HG02642 (cell line): ENCODE data around the gene DNAAF5.

Source experiments
- ATAC-seq: cut with Tn5 transposase; IDR thresholded peaks from one replicate; pipeline ENCODE4 v1.9.1; 2021; ENCODE audit warnings: mild to moderate bottlenecking; ENCODE audit not compliant: unreplicated experiment, poor library complexity

Gene DNAAF5

DNA sequence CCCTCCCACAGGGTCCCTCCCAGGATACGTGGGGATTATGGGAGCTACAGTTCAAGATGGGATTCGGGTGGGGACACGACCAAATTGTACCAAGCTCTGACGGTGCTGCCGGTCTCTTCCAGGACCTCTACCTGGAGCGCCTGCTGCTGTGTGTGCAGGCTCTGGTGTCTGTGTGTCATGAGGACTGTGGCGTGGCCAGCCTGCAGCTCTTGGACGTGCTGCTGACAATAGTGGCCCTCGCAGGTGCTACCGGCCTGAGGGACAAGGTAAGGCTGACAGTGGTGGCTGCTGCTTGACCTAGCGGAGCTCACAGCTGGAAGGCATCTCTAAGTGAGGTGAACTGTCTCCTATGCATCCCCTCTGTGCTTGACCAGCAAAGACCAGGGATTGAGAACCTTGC, 35.1 kb downstream of the DNAAF5 start:
- no peak for ATAC-seq

DNA sequence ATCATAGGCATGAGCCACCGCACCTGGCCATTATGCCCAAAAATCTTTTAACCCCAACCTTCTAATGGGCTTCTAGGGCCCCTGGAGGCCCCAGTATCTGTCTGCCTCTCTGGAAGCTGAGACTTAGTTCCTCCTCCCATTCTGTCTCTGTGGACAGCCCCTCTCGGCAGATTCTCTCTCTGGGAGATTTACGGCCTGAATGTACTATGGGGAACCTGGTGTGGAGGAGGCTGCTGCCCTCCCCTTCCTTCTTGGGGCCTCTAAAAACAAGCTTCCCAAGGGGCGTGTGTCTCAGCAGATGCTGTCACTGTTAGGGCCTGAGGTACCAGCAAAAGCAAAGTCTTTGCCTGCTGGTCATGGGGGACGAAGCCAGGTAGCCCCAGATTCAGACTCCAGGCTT, 36.4 kb downstream of the DNAAF5 start:
- ATAC-seq = no peak

DNA sequence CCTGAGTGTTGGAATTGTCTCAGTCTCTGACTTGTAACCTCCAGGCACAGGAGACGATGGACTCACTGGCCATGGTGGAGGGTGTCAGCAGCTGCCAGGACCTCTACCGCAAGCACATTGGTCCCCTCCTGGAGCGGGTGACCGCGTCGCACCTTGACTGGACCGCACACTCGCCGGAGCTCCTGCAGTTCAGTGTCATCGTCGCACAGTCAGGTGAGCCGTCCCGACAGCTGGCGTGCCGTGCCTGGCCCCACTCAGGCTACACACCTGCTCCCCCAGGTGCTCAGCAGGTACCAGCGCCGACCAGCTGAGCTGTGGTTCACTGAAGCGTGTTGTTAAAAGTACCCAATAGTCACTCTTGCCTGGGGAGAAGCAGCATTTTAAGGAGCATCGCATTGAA, 37.3 kb downstream of the DNAAF5 start:
- ATAC-seq = no peak

DNA sequence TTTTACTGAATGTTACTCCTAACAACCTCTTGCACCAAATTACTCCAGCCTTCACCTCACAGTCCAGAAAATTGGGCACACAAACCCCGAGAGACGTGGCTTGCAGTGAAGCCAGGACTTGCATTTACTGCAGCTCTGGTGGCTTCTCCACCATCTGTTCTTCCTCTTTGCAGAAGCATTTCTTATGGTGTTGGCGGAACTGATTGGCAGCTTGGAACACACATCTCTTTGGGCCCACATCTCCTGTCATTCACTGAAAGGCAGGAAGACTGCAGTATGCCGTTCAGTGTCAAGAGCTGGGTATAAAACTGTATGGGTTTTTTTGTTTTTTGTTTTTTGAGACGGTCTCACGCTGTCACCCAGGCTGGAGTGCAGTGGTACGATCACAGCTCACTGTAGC, 38.9 kb downstream of the DNAAF5 start:
- ATAC-seq = no peak

DNA sequence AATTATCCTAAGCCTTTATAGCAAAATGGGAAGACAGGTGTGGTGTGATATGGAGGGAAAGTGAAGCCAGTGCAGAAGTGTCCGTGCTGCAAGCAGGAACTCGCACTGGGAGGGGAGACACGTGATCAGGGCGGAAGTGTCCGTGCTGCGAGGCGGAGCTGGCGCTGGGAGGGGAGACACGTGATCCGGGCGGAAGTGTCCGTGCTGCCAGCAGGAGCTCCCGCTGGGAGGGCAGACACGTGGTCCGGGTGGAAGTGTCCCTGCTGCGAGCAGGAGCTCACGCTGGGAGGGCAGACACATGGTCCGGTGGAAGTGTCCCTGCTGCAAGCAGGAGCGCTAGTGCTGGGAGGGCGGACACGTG, 41.1 kb downstream of the DNAAF5 start:
- no peak for ATAC-seq

DNA sequence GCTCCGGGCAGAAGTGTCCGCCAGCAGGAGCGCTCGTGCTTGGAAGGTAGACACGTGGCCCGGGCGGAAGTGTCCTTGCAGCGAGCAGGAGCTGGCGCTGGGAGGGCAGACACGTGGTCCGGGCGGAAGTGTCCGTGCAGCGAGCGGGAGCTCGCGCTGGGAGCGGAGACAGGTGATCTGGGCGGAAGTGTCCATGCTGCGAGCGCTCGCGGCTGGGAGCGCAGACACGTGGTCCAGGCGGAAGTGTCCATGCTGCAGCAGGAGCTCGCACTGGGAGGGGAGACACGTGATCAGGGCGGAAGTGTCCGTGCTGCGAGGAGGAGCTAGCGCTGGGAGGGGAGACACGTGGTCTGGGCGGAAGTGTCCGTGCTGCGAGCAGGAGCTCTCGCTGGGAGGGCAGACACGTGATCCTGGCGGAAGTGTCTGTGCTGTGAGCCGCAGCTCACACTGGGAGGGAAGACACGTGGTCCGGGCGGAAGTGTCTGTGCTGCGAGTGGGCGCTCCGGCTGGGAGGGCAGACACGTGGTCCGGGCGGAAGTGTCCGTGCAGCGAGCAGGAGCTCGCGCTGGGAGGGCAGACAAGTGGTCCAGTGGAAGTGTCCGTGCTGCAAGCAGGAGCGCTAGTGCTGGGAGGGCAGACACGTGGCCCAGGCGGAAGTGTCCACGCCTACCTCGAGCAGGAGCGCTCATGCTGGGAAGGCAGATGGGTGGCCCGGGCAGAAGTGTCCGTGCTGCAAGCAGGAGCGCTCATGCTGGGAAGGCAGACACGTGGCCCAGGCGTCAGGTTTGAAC, 41.6 kb downstream of the DNAAF5 start:
- no peak for ATAC-seq

DNA sequence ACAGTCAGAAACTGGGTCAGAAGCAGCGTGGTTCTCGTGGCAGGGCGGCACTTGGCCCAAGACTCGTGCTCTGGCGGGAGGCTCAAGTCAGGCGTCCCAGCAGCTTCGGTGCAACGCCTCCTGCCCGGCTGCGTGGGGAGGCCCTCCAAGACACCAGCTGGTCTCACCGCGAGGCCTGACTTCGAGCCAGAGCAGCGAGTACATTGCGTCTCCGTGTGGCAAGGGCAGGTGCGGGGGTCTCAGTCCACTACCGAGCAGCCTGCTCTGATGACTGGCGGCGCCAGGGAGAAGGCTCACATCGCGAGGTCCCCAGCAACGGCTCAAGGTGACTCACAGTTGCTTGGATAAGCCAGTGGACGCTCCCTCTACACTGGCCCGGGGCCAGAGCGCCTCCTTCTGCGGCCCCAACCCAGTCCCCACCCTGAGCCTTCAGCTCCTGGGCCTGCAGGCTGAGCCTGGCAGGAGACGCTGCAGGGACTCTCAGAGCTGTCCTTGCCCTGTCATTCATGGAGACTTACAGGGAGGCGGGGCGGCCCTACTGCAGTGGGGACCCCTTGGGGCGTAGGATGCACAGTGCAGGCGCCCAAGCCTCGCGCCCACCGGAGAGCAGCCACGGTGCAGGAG, 42.5 kb downstream of the DNAAF5 start:
- no peak for ATAC-seq

DNA sequence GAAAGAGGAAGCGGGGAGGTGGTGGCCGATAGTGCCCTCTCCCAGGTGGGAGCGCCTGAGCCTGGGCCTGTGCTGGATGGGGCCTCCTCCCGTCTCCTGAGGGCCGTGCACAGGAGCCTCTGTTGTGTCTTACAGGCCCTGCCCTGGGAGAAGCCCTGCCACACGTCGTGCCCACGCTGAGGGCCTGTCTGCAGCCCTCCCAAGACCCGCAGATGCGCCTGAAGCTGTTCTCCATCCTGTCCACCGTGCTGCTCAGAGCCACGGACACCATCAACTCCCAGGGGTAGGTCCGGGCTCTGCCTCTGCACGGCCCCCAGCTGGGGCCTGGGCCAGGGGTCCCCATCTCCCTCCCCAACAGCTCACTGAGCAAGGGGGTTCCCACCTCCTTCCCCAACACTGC, 43.8 kb downstream of the DNAAF5 start:
- no peak for ATAC-seq

DNA sequence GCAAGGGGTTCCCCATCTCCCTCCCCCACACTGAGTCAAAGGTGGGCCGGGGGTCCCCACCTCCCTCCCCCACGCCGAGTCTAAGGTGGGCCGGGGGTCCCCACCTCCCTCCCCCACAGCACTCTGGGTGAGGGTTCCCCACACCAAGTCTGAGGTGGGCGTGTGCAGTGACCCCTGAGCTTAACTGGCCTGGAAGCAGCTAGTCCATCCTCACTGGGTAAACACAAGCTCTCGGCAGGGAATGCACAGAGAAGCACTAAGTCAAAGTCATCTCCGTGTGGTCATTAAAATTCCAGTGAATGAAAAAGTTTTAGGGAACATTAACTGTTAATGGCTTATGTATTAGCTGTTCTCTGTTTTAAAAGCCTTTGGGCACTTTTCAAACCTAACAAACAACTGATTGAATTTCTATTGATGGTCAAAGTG, 44.3 kb downstream of the DNAAF5 start:
- no peak for ATAC-seq

DNA sequence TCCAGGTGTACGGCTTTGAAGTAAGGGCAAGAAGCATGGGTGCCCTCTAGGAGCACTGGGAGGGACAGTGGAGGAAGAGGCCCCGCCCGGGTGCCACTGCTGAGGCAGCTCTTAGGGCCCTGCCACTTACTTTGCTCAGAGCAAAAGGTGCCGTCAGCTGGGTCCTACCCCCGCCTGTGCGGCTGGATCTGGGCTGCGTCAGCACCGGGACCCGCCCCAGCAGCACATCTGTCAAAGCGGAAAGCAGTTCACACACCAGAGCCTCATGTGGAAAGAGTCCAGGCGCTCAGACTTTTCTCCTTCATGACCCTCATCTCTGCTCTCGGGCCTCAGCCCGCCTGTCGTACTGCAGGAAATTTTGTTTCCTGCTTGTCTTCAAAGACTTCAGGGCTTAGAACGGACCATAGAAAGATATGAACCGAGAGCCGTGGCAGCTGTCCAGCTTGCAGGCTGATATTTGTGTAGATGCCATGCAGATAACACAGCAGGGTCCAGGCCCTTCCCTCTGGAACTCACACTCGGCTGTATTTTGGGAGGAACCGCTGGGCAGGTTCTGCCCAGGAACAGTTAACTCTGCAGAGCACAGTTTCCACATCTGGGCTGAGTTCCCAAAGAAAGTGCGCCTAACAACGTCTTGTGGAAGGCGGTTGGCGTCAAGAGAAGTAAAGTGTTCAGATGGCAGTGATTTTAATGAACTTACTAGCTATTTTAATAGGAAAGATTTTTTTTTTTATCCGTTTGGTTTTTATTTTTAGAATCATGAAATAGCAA, 44.9 kb downstream of the DNAAF5 start:
- no peak for ATAC-seq

DNA sequence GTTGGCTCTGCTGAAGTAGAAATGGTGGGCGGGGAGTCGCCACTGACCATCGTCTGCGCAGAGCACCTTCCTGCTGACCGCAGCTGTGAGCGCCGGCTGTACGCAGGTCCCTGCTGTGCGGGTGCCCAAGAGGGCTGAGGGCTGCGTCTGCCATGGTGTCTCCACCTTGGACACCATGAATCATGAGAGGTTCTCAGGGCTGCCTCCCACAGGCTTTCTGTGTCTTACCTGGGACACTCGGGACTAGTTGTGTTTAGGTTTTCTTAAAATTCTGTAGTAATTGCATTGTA, 45.5 kb downstream of the DNAAF5 start:
- no peak for ATAC-seq

DNA sequence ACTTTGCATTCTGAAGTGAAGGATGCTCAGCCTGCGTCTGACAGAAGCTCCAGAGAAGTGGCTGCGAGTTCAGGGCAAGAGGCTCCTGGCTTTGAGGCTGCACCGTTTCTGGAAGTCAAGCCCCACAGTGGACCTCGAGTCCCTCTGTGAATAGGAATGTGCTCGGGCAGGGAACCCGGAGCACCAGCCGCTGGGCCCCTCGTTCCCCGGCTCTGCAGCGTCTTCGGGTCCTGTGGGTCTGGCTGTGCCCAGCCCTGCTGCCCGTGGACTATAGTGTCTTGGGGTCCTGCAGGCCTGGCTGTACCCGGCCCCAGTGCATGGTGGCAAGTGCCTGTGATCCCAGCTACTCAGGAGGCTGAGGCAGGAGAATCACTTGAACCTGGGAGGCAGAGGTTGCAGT, 45.9 kb downstream of the DNAAF5 start:
- no peak for ATAC-seq

DNA sequence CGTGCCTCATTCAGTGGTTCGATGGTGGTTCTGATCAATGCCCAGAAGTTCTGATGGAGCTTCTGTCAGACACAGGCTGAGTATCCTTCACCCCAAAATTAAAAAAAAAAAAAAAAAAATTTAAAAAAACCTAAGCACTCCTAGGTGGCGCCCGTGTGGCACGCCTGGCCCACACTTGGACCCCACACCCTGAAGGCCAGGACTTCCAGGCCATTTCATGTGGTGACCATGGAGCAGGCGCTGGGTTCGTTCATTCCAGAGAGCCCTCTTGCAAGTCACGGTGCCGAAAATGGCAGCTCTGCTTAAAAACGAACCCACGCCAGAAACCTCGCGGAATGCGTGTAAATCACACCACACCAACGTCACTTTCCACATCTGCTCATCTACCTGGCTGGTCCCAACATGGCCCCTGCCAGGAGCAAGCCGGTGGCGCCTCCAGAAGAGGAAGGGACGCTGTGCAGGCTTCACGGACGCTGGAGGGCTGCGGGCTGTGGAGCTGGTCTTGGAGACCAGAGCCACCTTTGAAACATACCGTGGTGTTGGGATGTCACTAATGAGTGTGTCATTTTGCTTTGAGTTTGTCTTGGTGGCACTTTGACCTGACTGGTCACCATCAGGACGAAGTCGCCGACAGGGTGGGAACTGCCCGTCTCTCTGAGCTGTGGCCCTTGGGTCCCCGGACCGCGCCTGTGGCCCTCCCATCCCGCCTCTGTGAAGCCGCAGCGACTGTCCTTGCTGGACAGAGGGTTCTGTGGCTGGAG, 46.5 kb downstream of the DNAAF5 start:
- ATAC-seq = no peak

DNA sequence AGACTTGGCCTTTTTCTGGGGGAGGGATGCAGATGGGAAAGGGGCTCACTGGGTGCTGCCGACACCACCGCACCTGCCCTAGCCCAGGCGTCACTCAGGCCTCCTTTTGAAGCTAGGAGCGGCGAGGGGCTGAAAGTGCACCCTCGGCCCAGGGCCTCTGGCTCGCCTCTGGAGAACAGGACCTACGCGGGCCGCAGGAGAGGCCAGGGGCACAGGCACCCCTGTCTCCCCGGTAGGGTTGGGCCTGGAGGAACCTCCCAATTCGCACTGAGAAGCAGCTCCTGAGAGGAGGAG, 47.1 kb downstream of the DNAAF5 start:
- no peak for ATAC-seq

DNA sequence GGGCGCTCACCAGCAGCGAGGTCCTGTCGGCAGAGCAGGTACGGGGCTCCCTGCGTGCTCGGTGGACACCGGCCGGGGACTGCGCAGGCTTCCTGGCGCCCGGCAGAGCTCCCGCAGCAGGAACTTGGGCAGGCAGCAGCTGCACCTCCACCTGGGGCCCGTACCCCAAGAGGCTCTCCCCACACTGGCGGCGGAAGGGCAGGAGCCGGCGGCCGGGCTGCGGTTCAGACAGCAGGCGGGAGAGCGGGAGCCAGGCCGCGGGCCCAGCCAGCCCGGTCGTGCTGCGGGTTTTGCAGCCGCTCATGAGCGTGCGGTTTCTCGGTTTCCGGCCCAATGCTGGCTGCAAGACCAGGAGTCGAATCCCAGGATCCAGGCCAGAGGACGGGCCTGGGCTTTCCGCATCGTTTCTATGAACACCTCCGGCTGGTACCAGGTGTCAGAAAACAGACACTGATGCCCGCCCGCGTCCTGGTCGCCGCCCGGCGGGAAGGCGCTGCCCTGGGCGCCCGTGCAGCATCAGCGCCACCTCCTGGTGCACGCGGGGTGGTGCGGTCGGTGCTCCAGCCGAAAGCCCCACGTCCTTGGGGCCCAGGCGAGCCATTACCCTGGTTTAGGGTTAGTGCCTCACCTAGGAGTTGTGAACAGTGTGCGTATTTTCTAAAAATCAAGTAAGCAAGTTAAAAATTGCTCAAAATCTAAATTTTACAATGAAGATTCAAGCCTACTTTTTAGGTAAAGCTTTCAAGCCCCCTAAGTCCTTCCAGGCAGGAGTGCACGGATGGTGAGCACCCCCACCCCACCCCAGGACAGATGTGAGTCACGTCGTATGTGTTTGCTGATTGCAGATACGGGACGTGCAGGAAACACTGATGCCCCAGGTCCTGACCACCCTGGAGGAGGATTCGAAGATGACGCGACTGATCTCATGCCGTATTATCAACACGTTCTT, 47.9 kb downstream of the DNAAF5 start:
- ATAC-seq = no peak

DNA sequence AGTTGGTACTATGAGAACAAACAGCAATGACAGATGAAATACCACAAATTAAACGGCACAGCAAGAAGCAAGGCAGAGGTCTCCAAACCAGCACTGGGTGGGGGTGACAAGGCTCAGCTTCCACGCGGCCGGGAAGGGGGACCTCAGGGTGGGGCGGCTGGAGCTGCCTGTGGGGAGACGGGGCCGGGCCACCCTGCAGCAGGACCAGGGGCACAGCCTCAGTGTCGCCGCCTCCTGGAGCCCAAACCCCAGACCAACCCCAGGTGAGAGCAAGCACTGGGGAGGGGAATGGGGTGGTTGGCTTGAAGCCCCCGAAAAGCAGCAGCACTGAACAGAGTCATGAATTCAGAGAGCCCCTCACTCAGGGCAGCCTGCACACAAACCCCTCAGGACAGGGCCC, 49.9 kb downstream of the DNAAF5 start:
- ATAC-seq = no peak

DNA sequence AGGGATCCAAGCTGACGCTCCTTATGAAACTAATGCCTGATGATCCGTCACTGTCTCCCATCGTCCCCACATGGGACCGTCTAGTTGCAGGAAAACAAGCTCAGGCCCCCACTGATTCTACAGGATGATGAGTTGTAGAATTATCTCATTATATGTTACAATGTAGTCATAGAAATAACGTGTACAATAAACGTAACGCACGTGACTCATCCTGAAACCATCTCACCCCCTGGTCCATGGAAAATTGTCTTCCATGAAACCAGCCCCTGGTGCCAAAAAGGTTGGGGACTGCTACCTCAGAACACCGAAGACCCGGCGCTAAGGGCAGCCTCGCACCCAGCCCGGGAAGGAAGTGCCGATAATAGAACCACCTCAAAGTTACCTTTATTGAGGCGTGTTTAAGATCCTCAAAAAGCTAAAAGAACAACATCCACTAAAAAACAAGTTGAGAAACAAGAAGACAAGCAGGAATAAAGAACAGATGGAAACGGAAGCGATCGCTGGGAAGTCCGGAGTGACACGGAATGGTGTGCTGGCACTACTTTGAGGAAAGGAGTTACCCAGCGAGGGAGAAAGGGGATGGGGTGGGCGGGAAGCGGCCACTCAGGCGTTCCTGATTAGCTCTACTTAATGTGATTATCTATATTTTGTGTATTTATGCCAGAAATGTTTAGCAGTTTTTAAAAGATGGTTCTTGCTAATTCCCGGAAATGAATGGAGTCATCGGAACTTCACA, 50.7 kb downstream of the DNAAF5 start:
- no peak for ATAC-seq

DNA sequence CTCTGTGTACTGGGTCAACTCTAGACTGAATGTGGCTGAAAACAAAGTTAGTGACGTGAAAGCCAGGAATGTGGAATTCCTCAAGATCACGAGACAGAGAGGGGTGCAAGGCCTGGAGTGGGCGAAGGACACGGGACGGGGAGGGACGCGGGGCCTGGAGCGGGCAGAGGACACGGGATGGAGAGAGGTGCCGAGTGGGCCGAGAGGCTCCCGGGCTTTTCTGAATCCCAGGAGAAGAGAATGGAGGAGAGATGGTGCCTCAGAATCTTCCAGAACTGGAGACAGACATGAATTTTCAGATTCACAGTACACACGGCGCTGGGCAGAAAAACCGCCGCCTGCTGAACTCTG, 51.2 kb downstream of the DNAAF5 start:
- ATAC-seq = no peak

DNA sequence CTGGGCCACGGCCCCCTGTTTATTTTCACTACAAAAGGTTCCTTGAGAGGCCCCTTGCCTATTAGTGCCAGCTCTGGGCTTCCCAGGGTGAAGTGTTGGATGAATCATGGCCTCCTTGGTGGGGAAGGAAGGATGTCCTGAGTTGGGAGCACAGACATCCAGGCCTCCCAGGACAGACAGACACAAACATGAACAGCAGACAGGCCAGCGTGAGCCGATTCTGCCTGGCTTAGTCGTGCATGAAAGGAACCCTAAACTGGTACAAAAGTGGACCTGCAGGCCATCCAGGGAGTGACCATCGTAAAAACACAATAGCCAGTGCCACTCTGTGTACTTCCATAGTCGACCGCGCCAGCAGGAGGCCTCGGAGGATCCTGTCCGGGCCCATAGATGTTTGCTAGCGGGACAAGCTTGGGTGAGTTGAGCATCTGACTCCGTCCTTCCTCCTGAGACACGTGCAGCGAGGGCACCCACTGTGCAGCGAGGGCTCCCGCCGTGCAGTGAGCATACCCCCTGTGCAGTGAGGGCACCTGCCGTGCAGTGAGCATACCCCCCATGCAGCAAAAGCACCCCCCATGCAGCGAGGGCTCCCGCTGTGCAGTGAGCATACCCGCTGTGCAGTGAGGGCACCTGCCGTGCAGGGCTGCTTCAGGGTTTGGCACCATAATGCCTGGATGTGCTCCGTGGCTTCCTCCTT, 51.9 kb downstream of the DNAAF5 start:
- ATAC-seq = no peak
